Measurements from ENCODE around the gene PPP1R37.

DNA sequence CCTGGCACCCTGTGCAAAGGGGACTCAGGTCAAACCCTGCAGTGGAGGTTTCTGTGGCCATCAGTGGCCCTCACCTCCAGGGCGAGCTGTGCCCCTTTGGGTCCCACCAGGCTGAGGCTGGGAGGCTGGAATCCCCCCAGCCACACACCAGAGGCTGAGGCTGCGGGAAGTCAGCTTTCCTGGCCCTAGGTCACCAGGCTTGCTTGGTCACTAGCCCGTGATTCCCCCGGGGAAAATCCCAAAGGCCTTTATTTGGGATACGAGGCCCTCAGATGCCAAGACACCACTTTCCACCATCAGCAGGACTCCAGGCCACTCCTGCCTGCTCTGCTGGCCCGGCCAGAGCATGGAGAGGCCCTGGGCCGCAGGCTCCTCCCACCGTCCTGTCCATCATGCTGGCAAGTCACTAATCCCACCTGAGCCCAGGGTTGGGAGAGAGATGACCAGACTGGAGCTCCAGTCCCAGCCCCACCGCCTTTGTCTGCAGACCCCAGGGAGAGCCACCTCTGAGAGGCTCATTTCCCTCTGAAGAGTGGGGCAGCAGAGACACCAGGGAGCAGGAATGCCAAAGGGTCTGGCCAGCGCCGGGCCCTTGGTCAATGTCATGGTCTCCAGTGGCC is 63.1 kb downstream of the PPP1R37 start:
- TF ChIP-seq CTCF (IDR thresholded peaks at IDR 0.05; ENCODE audit: extremely low read depth in 1 of 2, insufficient read depth in 1 of 2, low read depth in 1 of 2, low read length in 2 of 2) (no peak), EZH2 (IDR thresholded peaks at IDR 0.05; ENCODE audit: borderline replicate concordance, low read depth, low read length, severe bottlenecking) (no peak), POLR2AphosphoS5 (IDR thresholded peaks at IDR 0.05; ENCODE audit: insufficient read depth, low read depth, low read length) (no peak), JUN (IDR thresholded peaks at IDR 0.05; ENCODE audit: borderline replicate concordance, insufficient read depth, insufficient read length, low read depth) (no peak)

Data from endothelial cell of umbilical vein (primary cell).